Measurements from ENCODE around the gene CHFR.
A peak's percentile ranks its signal among the peaks of the same experiment; 100 is the strongest.

CHFR gene

GRCh38 chr12:132825089-132825488, 62.3 kb downstream of the CHFR start:
- Histone ChIP-seq H3K9me3 (ENCODE audit: insufficient read depth, low read depth, low read length) (no peaks in the 10 kb centered on the region), H3K4me1 (ENCODE audit: insufficient read depth, low read length, poor library complexity, severe bottlenecking) (peaks cover 40% of the 10 kb centered on the region), H3K79me2 (ENCODE audit: insufficient read depth, low read length) (peaks cover 40% of the 10 kb centered on the region), H3F3A (ENCODE audit: low read depth) (no peaks in the 10 kb centered on the region), H3K9me2 (replicated peaks; ENCODE audit: low read depth, low read length) (no peaks in the 10 kb centered on the region), H3K9ac (ENCODE audit: low read depth, low read length, poor library complexity, severe bottlenecking) (no peak overlapping the region), H3K4me2 (ENCODE audit: low read depth, low read length, poor library complexity, severe bottlenecking) (no peak overlapping the region), H2AFZ (ENCODE audit: low read length) (no peak overlapping the region), H4K20me1 (ENCODE audit: insufficient read depth, low read length, poor library complexity, severe bottlenecking) (peaks cover 23% of the 10 kb centered on the region), H3K27me3 (ENCODE audit: insufficient read depth, low read length, poor library complexity, severe bottlenecking) (no peaks in the 10 kb centered on the region), H3K36me3 (ENCODE audit: insufficient read depth, low read length) (peaks cover 3% of the 10 kb centered on the region; the same call in 1 of the 2 replicates), H3K4me3 (ENCODE audit: low read length, poor library complexity, severe bottlenecking) (no peak overlapping the region)
- TF ChIP-seq EZH2phosphoT487 (IDR thresholded peaks at IDR 0.05; ENCODE audit: borderline replicate concordance) = no peak
- TF ChIP-seq CTCF (conservative IDR thresholded peaks at IDR 0.05; ENCODE audit: low read length) = no peak

- Histone ChIP-seq H3K4me3 (ENCODE audit: low read length, poor library complexity, severe bottlenecking) (no peak overlapping the region), H3K9me2 (replicated peaks; ENCODE audit: low read depth, low read length) (no peaks in the 10 kb centered on the region), H3K4me2 (ENCODE audit: low read depth, low read length, poor library complexity, severe bottlenecking) (no peak overlapping the region), H2AFZ (ENCODE audit: low read length) (no peak overlapping the region), H4K20me1 (ENCODE audit: insufficient read depth, low read length, poor library complexity, severe bottlenecking) (peaks cover 23% of the 10 kb centered on the region), H3K27me3 (ENCODE audit: insufficient read depth, low read length, poor library complexity, severe bottlenecking) (no peaks in the 10 kb centered on the region), H3K4me1 (ENCODE audit: insufficient read depth, low read length, poor library complexity, severe bottlenecking) (peaks cover 45% of the 10 kb centered on the region), H3K9ac (ENCODE audit: low read depth, low read length, poor library complexity, severe bottlenecking) (no peak overlapping the region), H3K9me3 (ENCODE audit: insufficient read depth, low read depth, low read length) (no peaks in the 10 kb centered on the region), H3F3A (ENCODE audit: low read depth) (no peaks in the 10 kb centered on the region), H3K36me3 (ENCODE audit: insufficient read depth, low read length) (peaks cover 3% of the 10 kb centered on the region; the same call in 1 of the 2 replicates), H3K79me2 (ENCODE audit: insufficient read depth, low read length) (peaks cover 40% of the 10 kb centered on the region)
- TF ChIP-seq CTCF (conservative IDR thresholded peaks at IDR 0.05; ENCODE audit: low read length) = no peak
- TF ChIP-seq EZH2phosphoT487 (IDR thresholded peaks at IDR 0.05; ENCODE audit: borderline replicate concordance) = no peak
Measured at GRCh38 chr12:132824053-132824452, 63.4 kb downstream of the CHFR start.

GRCh38 chr12:132818562-132818961, 68.8 kb downstream of the CHFR start:
- H3K4me3 ChIP-seq (ENCODE audit: low read length, poor library complexity, severe bottlenecking) = no peak overlapping the region
- H3K4me2 ChIP-seq (ENCODE audit: low read depth, low read length, poor library complexity, severe bottlenecking) = peak overlapping the region; percentile 20
- H3F3A ChIP-seq (ENCODE audit: low read depth) = no peaks in the 10 kb centered on the region
- H3K36me3 ChIP-seq (ENCODE audit: insufficient read depth, low read length) = peaks cover 17% of the 10 kb centered on the region; the same call in 1 of the 2 replicates
- H3K9me3 ChIP-seq (ENCODE audit: insufficient read depth, low read depth, low read length) = no peaks in the 10 kb centered on the region
- peaks cover 12% of the 10 kb centered on the region for H3K4me1 ChIP-seq (ENCODE audit: insufficient read depth, low read length, poor library complexity, severe bottlenecking)
- no peaks in the 10 kb centered on the region for H3K27me3 ChIP-seq (ENCODE audit: insufficient read depth, low read length, poor library complexity, severe bottlenecking)
- no peak overlapping the region for H3K9ac ChIP-seq (ENCODE audit: low read depth, low read length, poor library complexity, severe bottlenecking)
- H2AFZ ChIP-seq (ENCODE audit: low read length) = no peak overlapping the region
- TF ChIP-seq EZH2phosphoT487 (IDR thresholded peaks at IDR 0.05; ENCODE audit: borderline replicate concordance) = no peak
- no peak for TF ChIP-seq CTCF (conservative IDR thresholded peaks at IDR 0.05; ENCODE audit: low read length)
- no peaks in the 10 kb centered on the region for H3K79me2 ChIP-seq (ENCODE audit: insufficient read depth, low read length)
- H3K9me2 ChIP-seq (replicated peaks; ENCODE audit: low read depth, low read length) = no peaks in the 10 kb centered on the region
- H4K20me1 ChIP-seq (ENCODE audit: insufficient read depth, low read length, poor library complexity, severe bottlenecking) = no peaks in the 10 kb centered on the region

Data from Loucy (cell line).